Bladder microvascular endothelial cell (primary cell): ENCODE data around the gene UGT1A1. TPM values are rescaled to one million over a fixed set of nuclear protein-coding genes. Genes with fewer than 3 reads are reported as not detected.

ENCODE experiments used
- total RNA-seq: library from RNA; depleted of rRNA; stranded (reverse); fragments of >200 nt; gene quantifications from 2 replicates; pipeline ENCODE4 v1.2.3, GENCODE V29; 2014

Gene UGT1A1
- not detected in 2 replicates for total RNA-seq

GRCh38 chr2:233760043-233760442, at the start of gene UGT1A1:
Gene UGT1A1, plus strand, starts transcription at chr2:233760270. Its CDS starts 18 bp downstream, at chr2:233760288.

GRCh38 chr2:233712611-233713261, 47.3 kb upstream of the UGT1A1 start, which contains the start of gene UGT1A5:
Gene UGT1A5, plus strand, starts transcription at chr2:233712907. Its CDS starts 85 bp downstream, at chr2:233712992.

GRCh38 chr2:233718552-233718951, 41.5 kb upstream of the UGT1A1 start, which contains the start of gene UGT1A4:
Gene UGT1A4, plus strand, starts transcription at chr2:233718736. Its CDS starts 85 bp downstream, at chr2:233718821.

GRCh38 chr2:233728723-233729301, 31.3 kb upstream of the UGT1A1 start, which contains the start of gene UGT1A3:
Gene UGT1A3, plus strand, starts transcription at chr2:233729042. Its CDS starts 85 bp downstream, at chr2:233729127.

GRCh38 chr2:233778030-233778429, 18.0 kb downstream of the UGT1A1 start, which contains the start of gene MROH2A:
Gene MROH2A, plus strand, starts transcription at chr2:233778330. Its CDS starts 1,029 bp downstream, at chr2:233779359.

Other genes with a start within 250 kb of the UGT1A1 start
- gene USP40, start 193.5 kb upstream of the UGT1A1 start, total RNA-seq, result 14.2 and 35.7 TPM in 2 replicates
- not detected in 2 replicates for gene UGT1A8, start 142.6 kb upstream of the UGT1A1 start, total RNA-seq
- 0.06 TPM in 1 of 2 replicates, not detected in the other for gene UGT1A10, start 123.8 kb upstream of the UGT1A1 start, total RNA-seq
- not detected in 2 replicates for gene UGT1A9, start 88.4 kb upstream of the UGT1A1 start, total RNA-seq
- gene UGT1A7, start 78.4 kb upstream of the UGT1A1 start, total RNA-seq, result not detected in 2 replicates
- gene UGT1A6, start 67.4 kb upstream of the UGT1A1 start, total RNA-seq, result not detected in 2 replicates
- not detected in 2 replicates for gene UGT1A5, start 47.4 kb upstream of the UGT1A1 start, total RNA-seq
- gene UGT1A4, start 41.5 kb upstream of the UGT1A1 start, total RNA-seq, result not detected in 2 replicates
- not detected in 2 replicates for gene UGT1A3, start 31.2 kb upstream of the UGT1A1 start, total RNA-seq
- gene MROH2A, start 18.1 kb downstream of the UGT1A1 start, total RNA-seq, result not detected in 2 replicates
- gene HJURP, start 94.3 kb downstream of the UGT1A1 start, total RNA-seq, result 11.0 and 17.2 TPM in 2 replicates
- not detected in 2 replicates for gene TRPM8, start 157.1 kb downstream of the UGT1A1 start, total RNA-seq